Astrocyte (in vitro differentiated cells and primary cell): ENCODE data around the gene POLR2E. TPM values are rescaled to one million over a fixed set of nuclear protein-coding genes. Genes with fewer than 3 reads are reported as not detected.

ENCODE experiments used
- DNase-seq: peaks from one replicate; pipeline ENCODE4 v3.0.0-alpha.2; 2010; ENCODE audit warnings: low read depth
- FAIRE-seq: peaks from 2 replicates; lab custom pipeline; 2011; peaks lifted over from hg19 to GRCh38; lab: Jason Lieb, UNC
- H2AFZ ChIP-seq: 2 replicates; pipeline ENCODE4 v1.6.0; 2012; ENCODE audit warnings: low read depth, low read length, inconsistent platforms
- H3K27ac ChIP-seq: 2 replicates; pipeline ENCODE4 v1.5.1; 2011; ENCODE audit warnings: low read depth, low read length, inconsistent platforms
- H3K27me3 ChIP-seq: 2 replicates; pipeline ENCODE4 v1.6.0; 2011; ENCODE audit warnings: low read length, inconsistent platforms; ENCODE audit not compliant: insufficient read depth
- H3K36me3 ChIP-seq: 2 replicates; pipeline ENCODE4 v1.5.1; 2011; ENCODE audit warnings: low read length, inconsistent platforms; ENCODE audit not compliant: insufficient read depth
- H3K4me1 ChIP-seq: 2 replicates; pipeline ENCODE4 v1.5.1; 2011; ENCODE audit warnings: low read length, inconsistent platforms; ENCODE audit not compliant: insufficient read depth
- H3K4me2 ChIP-seq: 2 replicates; pipeline ENCODE4 v1.6.0; 2012; ENCODE audit warnings: low read length, inconsistent platforms
- H3K4me3 ChIP-seq: 2 replicates; pipeline ENCODE4 v1.5.1; 2011; ENCODE audit warnings: low read depth, mild to moderate bottlenecking, low read length, inconsistent platforms; ENCODE audit not compliant: insufficient read depth
- H3K79me2 ChIP-seq: 2 replicates; pipeline ENCODE4 v1.6.0; 2012; ENCODE audit warnings: mild to moderate bottlenecking, low read length, inconsistent platforms; ENCODE audit not compliant: insufficient read depth
- H3K9ac ChIP-seq: 2 replicates; pipeline ENCODE4 v1.6.0; 2012; ENCODE audit warnings: mild to moderate bottlenecking, low read length, inconsistent platforms
- H3K9me3 ChIP-seq: 2 replicates; pipeline ENCODE4 v1.5.1; 2012; ENCODE audit warnings: low read depth, mild to moderate bottlenecking, low read length, inconsistent platforms; ENCODE audit not compliant: insufficient read depth
- H4K20me1 ChIP-seq: 2 replicates; pipeline ENCODE4 v1.6.0; 2012; ENCODE audit warnings: low read length, inconsistent platforms; ENCODE audit not compliant: insufficient read depth
- H3K27ac Mint-ChIP-seq: one replicate; pipeline ENCODE4 v1.8.0; 2021; ENCODE audit warnings: mild to moderate bottlenecking, mixed read lengths; ENCODE audit not compliant: unreplicated experiment
- H3K27me3 Mint-ChIP-seq: one replicate; pipeline ENCODE4 v1.8.0; 2021; ENCODE audit warnings: low read depth, mixed read lengths; ENCODE audit not compliant: unreplicated experiment
- H3K36me3 Mint-ChIP-seq: one replicate; pipeline ENCODE4 v1.8.0; 2021; ENCODE audit warnings: low read depth, mixed read lengths; ENCODE audit not compliant: unreplicated experiment
- H3K4me1 Mint-ChIP-seq: one replicate; pipeline ENCODE4 v1.8.0; 2021; ENCODE audit warnings: low read depth, mixed read lengths; ENCODE audit not compliant: unreplicated experiment
- H3K4me3 Mint-ChIP-seq: one replicate; pipeline ENCODE4 v1.8.0; 2021; ENCODE audit warnings: mild to moderate bottlenecking, moderate library complexity, mixed read lengths; ENCODE audit not compliant: unreplicated experiment
- H3K9me3 Mint-ChIP-seq: one replicate; pipeline ENCODE4 v1.8.0; 2021; ENCODE audit warnings: mild to moderate bottlenecking, mixed read lengths; ENCODE audit not compliant: unreplicated experiment
- EZH2 ChIP-seq: IDR thresholded peaks from 2 replicates; pipeline ENCODE4 v1.6.1; 2012; ENCODE audit warnings: mild to moderate bottlenecking, low read length, inconsistent platforms; ENCODE audit not compliant: insufficient read depth
- total RNA-seq: library from RNA; stranded (reverse); gene quantifications from 2 replicates; pipeline ENCODE4 v1.2.1, GENCODE V29; 2021
- TF ChIP-seq, protein P1 (sequence below): IDR thresholded peaks from 2 replicates; pipeline ENCODE4 v1.5.1; 2011; ENCODE audit warnings: low read depth, mild to moderate bottlenecking, inconsistent platforms, low read length, moderate library complexity; ENCODE audit not compliant: insufficient read depth

The POLR2E gene
- total RNA-seq, 1 donor from 2014 or later = 207 TPM

DNA sequence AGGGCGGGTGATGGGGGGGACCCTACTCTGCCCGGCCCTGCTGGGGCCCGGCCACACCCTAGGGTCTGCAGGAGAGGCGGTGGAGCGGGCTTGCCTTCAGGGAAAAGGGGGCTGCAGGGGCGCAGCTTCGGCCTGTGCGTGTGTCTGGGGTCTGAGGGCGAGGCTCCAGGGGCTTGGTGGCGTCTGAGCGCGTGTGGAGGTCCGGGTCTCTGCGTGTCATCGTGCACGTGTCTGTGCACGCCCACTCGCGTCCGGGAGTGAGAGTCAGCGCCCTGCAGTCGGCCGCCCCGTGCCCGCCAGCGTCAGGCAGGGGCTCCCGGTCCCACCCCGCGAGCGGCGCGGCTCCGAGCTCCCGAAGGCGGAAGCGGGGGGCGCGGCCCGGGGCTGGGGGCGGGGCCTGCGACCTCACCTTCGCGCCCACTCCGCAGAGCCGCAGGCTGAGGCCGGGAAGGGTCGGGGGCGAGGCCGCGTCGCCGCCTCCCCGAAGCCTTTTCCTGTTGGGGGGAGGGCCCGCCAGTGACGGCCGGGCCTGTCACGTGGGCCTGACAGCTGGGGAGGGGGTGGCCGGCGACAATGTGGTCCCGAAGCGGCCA lies 28.3 kb downstream of the POLR2E start, which contains the start of gene ARHGAP45:
ARHGAP45 (plus strand) TSS at position 420 of the 593 bp plus-strand sequence. CDS start 239 bp downstream, outside the sequence.
- H2AFZ ChIP-seq = no peak within 1 kb of the TSS
- H4K20me1 ChIP-seq = peaks cover 9% of the 10 kb centered on the region
- no peaks in the 10 kb centered on the region for H3K36me3 ChIP-seq
- Mint-ChIP-seq H3K9me3 (no peaks in the 10 kb centered on the region), H3K27me3 (peaks cover 25% of the 10 kb centered on the region), H3K4me3 (no peak within 1 kb of the TSS), H3K4me1 (peaks cover 3% of the 10 kb centered on the region), H3K27ac (no peak within 1 kb of the TSS), H3K36me3 (peaks cover under 1% of the 10 kb centered on the region)
- peaks cover 30% of the 10 kb centered on the region for H3K27me3 ChIP-seq
- H3K9me3 ChIP-seq = no peaks in the 10 kb centered on the region
- H3K4me3 ChIP-seq = peak within 1 kb of the TSS; percentile 23
- H3K79me2 ChIP-seq = no peaks in the 10 kb centered on the region
- peak within 1 kb of the TSS; percentile 54 for H3K4me2 ChIP-seq
- H3K4me1 ChIP-seq = peaks cover 3% of the 10 kb centered on the region
- H3K27ac ChIP-seq = no peak within 1 kb of the TSS
- TF ChIP-seq EZH2 = no peak
- TF ChIP-seq, protein P1, sequence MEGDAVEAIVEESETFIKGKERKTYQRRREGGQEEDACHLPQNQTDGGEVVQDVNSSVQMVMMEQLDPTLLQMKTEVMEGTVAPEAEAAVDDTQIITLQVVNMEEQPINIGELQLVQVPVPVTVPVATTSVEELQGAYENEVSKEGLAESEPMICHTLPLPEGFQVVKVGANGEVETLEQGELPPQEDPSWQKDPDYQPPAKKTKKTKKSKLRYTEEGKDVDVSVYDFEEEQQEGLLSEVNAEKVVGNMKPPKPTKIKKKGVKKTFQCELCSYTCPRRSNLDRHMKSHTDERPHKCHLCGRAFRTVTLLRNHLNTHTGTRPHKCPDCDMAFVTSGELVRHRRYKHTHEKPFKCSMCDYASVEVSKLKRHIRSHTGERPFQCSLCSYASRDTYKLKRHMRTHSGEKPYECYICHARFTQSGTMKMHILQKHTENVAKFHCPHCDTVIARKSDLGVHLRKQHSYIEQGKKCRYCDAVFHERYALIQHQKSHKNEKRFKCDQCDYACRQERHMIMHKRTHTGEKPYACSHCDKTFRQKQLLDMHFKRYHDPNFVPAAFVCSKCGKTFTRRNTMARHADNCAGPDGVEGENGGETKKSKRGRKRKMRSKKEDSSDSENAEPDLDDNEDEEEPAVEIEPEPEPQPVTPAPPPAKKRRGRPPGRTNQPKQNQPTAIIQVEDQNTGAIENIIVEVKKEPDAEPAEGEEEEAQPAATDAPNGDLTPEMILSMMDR = no peak
- FAIRE-seq (no peak), DNase-seq (no peak)
- H3K9ac ChIP-seq = no peak within 1 kb of the TSS

DNA sequence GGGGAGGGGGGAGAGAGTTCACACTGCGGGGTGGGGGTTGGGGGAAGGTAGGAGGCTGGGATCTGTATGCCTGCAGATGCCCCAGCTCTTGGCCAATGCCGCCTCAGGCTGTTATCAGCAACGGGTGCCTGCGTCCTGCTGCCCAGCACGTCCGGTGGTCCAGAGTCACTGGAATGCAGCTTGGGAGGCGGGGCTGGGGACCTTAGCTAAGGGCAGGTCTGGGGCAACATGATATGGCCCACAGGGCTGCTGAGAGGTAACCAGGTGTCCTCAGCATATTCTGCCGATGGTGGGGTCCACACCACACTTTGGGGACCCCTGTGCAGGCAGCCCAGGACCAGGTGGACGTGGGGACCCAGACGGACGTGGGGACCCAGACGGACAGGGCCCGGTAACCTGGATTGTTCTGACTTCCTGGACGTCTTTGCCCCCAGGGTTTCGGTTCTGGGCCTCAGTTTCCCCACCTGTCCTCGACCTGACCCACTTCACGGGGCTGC lies 28.9 kb downstream of the POLR2E start:
- Histone ChIP-seq H3K9ac (no peak overlapping the region), H3K27ac (no peak overlapping the region), H3K4me3 (no peak overlapping the region), H3K9me3 (no peaks in the 10 kb centered on the region), H3K79me2 (no peaks in the 10 kb centered on the region), H3K4me2 (no peak overlapping the region), H3K27me3 (peaks cover 27% of the 10 kb centered on the region), H3K36me3 (no peaks in the 10 kb centered on the region), H4K20me1 (peaks cover 9% of the 10 kb centered on the region), H2AFZ (no peak overlapping the region), H3K4me1 (peaks cover 3% of the 10 kb centered on the region)
- H3K36me3 Mint-ChIP-seq = no peaks in the 10 kb centered on the region
- H3K9me3 Mint-ChIP-seq = no peaks in the 10 kb centered on the region
- no peak overlapping the region for H3K27ac Mint-ChIP-seq
- FAIRE-seq (no peak), DNase-seq (no peak)
- no peak for TF ChIP-seq EZH2
- TF ChIP-seq, protein P1 = no peak
- H3K4me3 Mint-ChIP-seq = no peak overlapping the region
- peaks cover 22% of the 10 kb centered on the region for H3K27me3 Mint-ChIP-seq
- peaks cover 3% of the 10 kb centered on the region for H3K4me1 Mint-ChIP-seq

DNA sequence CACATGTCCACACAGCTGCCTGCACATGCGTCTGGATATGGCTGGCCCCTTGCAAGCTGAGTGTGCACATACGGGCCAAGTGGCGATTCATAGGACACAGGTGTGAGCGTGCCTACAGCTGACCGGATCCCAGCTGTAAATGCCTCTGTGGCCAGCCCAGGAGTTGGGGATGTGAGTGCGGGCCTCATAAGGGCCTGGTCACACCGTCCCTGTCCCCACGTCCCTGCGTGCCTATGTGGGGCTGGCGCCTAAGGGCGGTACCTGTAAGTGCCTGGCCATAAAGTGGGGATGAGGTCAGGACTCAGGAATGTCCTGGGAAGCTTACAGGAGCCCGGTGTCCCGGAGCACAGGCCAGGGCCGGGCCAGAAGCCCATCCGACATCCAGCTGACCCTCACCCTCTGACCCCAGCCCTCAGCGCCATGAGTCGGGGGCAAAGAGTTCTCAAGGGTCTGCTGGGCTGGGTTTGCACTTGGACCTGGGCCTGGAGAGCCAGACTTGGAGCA lies 29.5 kb downstream of the POLR2E start:
- no peak overlapping the region for H3K4me2 ChIP-seq
- peaks cover 3% of the 10 kb centered on the region for H3K4me1 ChIP-seq
- no peak overlapping the region for H3K9ac ChIP-seq
- H4K20me1 ChIP-seq = peaks cover 9% of the 10 kb centered on the region
- H3K36me3 Mint-ChIP-seq = no peaks in the 10 kb centered on the region
- peak overlapping the region; percentile 20 for H3K4me3 Mint-ChIP-seq
- H3K4me3 ChIP-seq = no peak overlapping the region
- TF ChIP-seq, protein P1 = no peak
- no peak for TF ChIP-seq EZH2
- H3K27ac ChIP-seq = no peak overlapping the region
- H3K4me1 Mint-ChIP-seq = peaks cover 3% of the 10 kb centered on the region
- no peaks in the 10 kb centered on the region for H3K9me3 Mint-ChIP-seq
- H2AFZ ChIP-seq = no peak overlapping the region
- no peaks in the 10 kb centered on the region for H3K9me3 ChIP-seq
- no peaks in the 10 kb centered on the region for H3K36me3 ChIP-seq
- H3K27ac Mint-ChIP-seq = no peak overlapping the region
- peaks cover 21% of the 10 kb centered on the region for H3K27me3 ChIP-seq
- DNase-seq = no peak
- no peaks in the 10 kb centered on the region for H3K79me2 ChIP-seq
- peaks cover 22% of the 10 kb centered on the region for H3K27me3 Mint-ChIP-seq
- no peak for FAIRE-seq
